HepG2 (cell line): Measurements from ENCODE around the gene CMTM4. TPM values are rescaled to one million over a fixed set of nuclear protein-coding genes. Genes with fewer than 3 reads are reported as not detected.

ENCODE experiments used
- ATAC-seq: fragments of 200-7000 bp; cut with Tn5 transposase; 3 replicates; pipeline ENCODE4 v1.9.1; 2020; ENCODE audit warnings: mild to moderate bottlenecking, moderate library complexity
- BruUV-seq: library from RNA; stranded (reverse); fragments of 400-500 nt; replicated peaks from 2 replicates; lab custom pipeline; 2021; lab: Mats Ljungman, UMichigan
- CTCF ChIA-PET: fragments of 300-600 bp; formaldehyde crosslinking; extraction: SDS; loops from one replicate; lab custom pipeline; 2021; ENCODE audit warnings: low total read pairs, inconsistent platforms, low intra/inter-chr PET ratio; lab: Yijun Ruan, JAX
- POLR2A ChIA-PET: fragments of 350-600 bp; sonication (Branson Sonifier 250); formaldehyde crosslinking; loops from one replicate; lab custom pipeline; 2020; ENCODE audit warnings: antibody characterized with exemption, inconsistent platforms; lab: Yijun Ruan, JAX
- DNase-seq: peaks from one replicate; pipeline ENCODE4 v3.0.0-alpha.2; 2015; ENCODE audit warnings: low spot score
- FAIRE-seq: peaks from 3 replicates; lab custom pipeline; 2011; peaks lifted over from hg19 to GRCh38; lab: Jason Lieb, UNC
- H2AFZ ChIP-seq: one replicate; pipeline ENCODE4 v1.6.1; 2011; ENCODE audit warnings: low read length, inconsistent platforms
- H3K27ac ChIP-seq: fragments of 300-600 bp; 3 replicates; pipeline ENCODE4 v1.8.0; 2011; ENCODE audit warnings: mixed run types, mild to moderate bottlenecking, mixed read lengths, low read length, inconsistent platforms; ENCODE audit not compliant: insufficient read depth; ENCODE audit errors: extremely low read length
- H3K27me3 ChIP-seq, 2 experiments: fragments of 200-600 bp in 1 of 2; 2 replicates in 1 of 2; 3 replicates in 1 of 2; pipeline versions ENCODE4 v1.6.0 to v1.8.0; 2011; ENCODE audit warnings: low read length in 2 of 2, mild to moderate bottlenecking in 2 of 2, moderate library complexity in 2 of 2, inconsistent platforms in 1 of 2; ENCODE audit not compliant: insufficient read depth in 2 of 2, control insufficient read depth in 1 of 2
- H3K36me3 ChIP-seq, 2 experiments: fragments of 200-600 bp in 1 of 2; replicated peaks in 1 of 2; 2 replicates in 1 of 2; 3 replicates in 1 of 2; pipeline versions ENCODE4 v1.5.1 to v1.8.0; 2011; ENCODE audit warnings: low read length in 2 of 2, inconsistent platforms in 1 of 2; ENCODE audit not compliant: insufficient read depth in 2 of 2, control insufficient read depth in 1 of 2
- H3K4me1 ChIP-seq: 2 replicates; pipeline ENCODE4 v1.5.1; 2012; ENCODE audit warnings: low read length, inconsistent platforms; ENCODE audit not compliant: insufficient read depth
- H3K4me2 ChIP-seq: 2 replicates; pipeline ENCODE4 v1.6.0; 2011; ENCODE audit warnings: low read depth, low read length, inconsistent platforms
- H3K4me3 ChIP-seq, 3 experiments: fragments of 200-600 bp in 1 of 3; sonication (generic), shearing (Covaris generic) in 1 of 3; replicated peaks in 1 of 3; 2 replicates each; pipeline ENCODE4 v1.5.1; 2011 to 2016; ENCODE audit warnings: low read length in 3 of 3, inconsistent platforms in 2 of 3, low read depth in 2 of 3, mild to moderate bottlenecking in 2 of 3, control low read depth in 1 of 3, mixed read lengths in 1 of 3; ENCODE audit not compliant: insufficient read depth in 1 of 3
- H3K79me2 ChIP-seq: one replicate; pipeline ENCODE4 v1.6.1; 2011; ENCODE audit warnings: low read length, inconsistent platforms; ENCODE audit not compliant: insufficient read depth
- H3K9ac ChIP-seq: 2 replicates; pipeline ENCODE4 v1.6.0; 2011; ENCODE audit warnings: mild to moderate bottlenecking, low read depth, low read length, inconsistent platforms; ENCODE audit not compliant: insufficient read depth
- H3K9me3 ChIP-seq: 2 replicates; pipeline ENCODE4 v1.5.1; 2012; ENCODE audit warnings: mild to moderate bottlenecking, low read length
- H4K20me1 ChIP-seq: 2 replicates; pipeline ENCODE4 v1.6.0; 2011; ENCODE audit warnings: inconsistent platforms, mild to moderate bottlenecking, low read length, moderate library complexity; ENCODE audit not compliant: insufficient read depth
- ARID2 ChIP-seq: sonication (generic); formaldehyde crosslinking; IDR thresholded peaks from 2 replicates; pipeline ENCODE4 v1.8.1; 2022; ENCODE audit warnings: mild to moderate bottlenecking, missing genetic modification reagents, borderline replicate concordance
- HOXA5 ChIP-seq: sonication (generic); formaldehyde crosslinking; IDR thresholded peaks from 2 replicates; pipeline ENCODE4 v1.4.0; 2020; ENCODE audit warnings: missing genetic modification reagents
- NFATC3 ChIP-seq: sonication (generic); formaldehyde crosslinking; IDR thresholded peaks from 2 replicates; pipeline ENCODE4 v1.5.1; 2020; ENCODE audit warnings: mild to moderate bottlenecking, missing genetic modification reagents
- NR3C1 ChIP-seq: sonication (generic); formaldehyde crosslinking; IDR thresholded peaks from 2 replicates; pipeline ENCODE4 v1.4.0; 2020; ENCODE audit warnings: missing genetic modification reagents
- RBFOX2 ChIP-seq: fragments of 200-400 bp; formaldehyde crosslinking; IDR thresholded peaks from 2 replicates; pipeline ENCODE4 v1.6.1; 2017; ENCODE audit warnings: low read depth, mild to moderate bottlenecking, low read length
- SMC3 ChIP-seq: IDR thresholded peaks from 2 replicates; pipeline ENCODE4 v1.6.1; 2011; ENCODE audit warnings: low read length, improper control_type of control experiment
- ZNF12 ChIP-seq: sonication (generic); formaldehyde crosslinking; IDR thresholded peaks from 2 replicates; pipeline ENCODE4 v1.5.0; 2020; ENCODE audit warnings: missing genetic modification reagents
- ZNF407 ChIP-seq: sonication (generic); formaldehyde crosslinking; IDR thresholded peaks from one replicate; pipeline ENCODE4 v1.5.1; 2020; ENCODE audit warnings: mild to moderate bottlenecking, missing genetic modification reagents; ENCODE audit errors: not compliant biosample characterization
- ZNF563 ChIP-seq: sonication (generic); formaldehyde crosslinking; IDR thresholded peaks from 2 replicates; pipeline ENCODE4 v1.8.0; 2022; ENCODE audit warnings: mild to moderate bottlenecking, moderate library complexity, missing genetic modification reagents
- WGBS: methylation state at CpG from one replicate; pipeline ENCODE4 v1.1.6; 2017; ENCODE audit warnings: low lambda C conversion rate; 5-methylcytosine and 5-hydroxymethylcytosine counted together
- in situ Hi-C: cut with HindIII; loops from 2 replicates; pipeline ENCODE4 v1.10.0; 2017; ENCODE audit warnings: low pct_unique_long_range_greater_than_20kb; ENCODE audit not compliant: extremely low pct_ligation_motif_present
- intact Hi-C: fragments of 100-400 bp; cut with micrococcal nuclease; formaldehyde crosslinking; loops from one replicate; pipeline ENCODE4 v1.10.0; 2022; ENCODE audit not compliant: unreplicated experiment
- polyA plus RNA-seq, 8 experiments: library from polyadenylated mRNA; depleted of rRNA in 3 of 8; stranded (reverse) in 7 of 8; unstranded in 1 of 8; fragments of >200 nt; fragmentation: Illumina TruSeq in 4 of 8; extraction: Trizol in 4 of 8; gene quantifications; 2 replicates each; pipeline versions ENCODE4 v1.2.1 to v1.2.3, GENCODE V29; 2011 to 2016; ENCODE audit warnings: low read depth in 4 of 8, missing spikeins in 1 of 8, mixed read lengths in 1 of 8; ENCODE audit not compliant: insufficient read depth in 1 of 8
- total RNA-seq, 5 experiments: library from RNA; depleted of rRNA; stranded (reverse); fragments of >200 nt; fragmentation: Illumina TruSeq; extraction: Trizol; gene quantifications; 2 replicates each; pipeline ENCODE4 v1.2.3, GENCODE V29; 2016; ENCODE audit warnings: low read depth in 1 of 5
- TF ChIP-seq, protein P1 (sequence below): sonication (generic); formaldehyde crosslinking; IDR thresholded peaks from 2 replicates; pipeline ENCODE4 v1.5.0; 2020; ENCODE audit warnings: mild to moderate bottlenecking, missing genetic modification reagents, moderate library complexity

The CMTM4 gene
- total and polyA plus RNA-seq, 2 of the 13 experiments (the other 11 are each of a cell fraction or from before 2014, with no cell fraction given): 32.0 to 36.3 TPM

DNA sequence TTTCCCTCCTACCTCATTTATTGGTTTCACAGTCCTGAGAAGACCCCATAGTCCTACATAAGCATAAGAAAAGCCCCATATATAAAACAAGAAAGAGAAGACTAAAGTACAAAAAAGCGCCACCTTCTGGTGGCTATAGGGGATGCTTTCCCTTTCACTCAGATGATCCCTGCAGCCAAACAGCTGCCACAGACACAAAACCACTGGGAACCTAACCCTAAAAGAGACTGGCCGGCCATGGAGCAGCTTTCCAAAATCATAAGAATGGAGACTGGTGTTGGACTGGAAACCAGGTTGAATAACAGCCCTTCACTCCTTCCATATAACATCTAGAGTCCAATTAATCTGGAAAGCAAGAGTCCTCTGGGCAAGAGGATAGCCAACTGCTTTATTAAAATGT, 43.5 kb upstream of the CMTM4 start:
- Histone ChIP-seq H3K27me3 (no peaks in the 10 kb centered on the region), H3K9ac (no peak overlapping the region), H3K4me3 (no peak overlapping the region), H3K36me3 (peaks cover 40 to 89% of the 10 kb centered on the region in 2 experiments), H3K4me2 (no peak overlapping the region), H3K27ac (peak overlapping the region; percentile 3), H3K4me1 (peaks cover 30% of the 10 kb centered on the region), H2AFZ (no peak overlapping the region), H3K9me3 (no peaks in the 10 kb centered on the region), H4K20me1 (peaks cover 22% of the 10 kb centered on the region; the same call in 1 of the 2 replicates), H3K79me2 (peaks cover 27% of the 10 kb centered on the region)
- no peak for FAIRE-seq
- peak; percentile 64; the same call in 1 of the 2 replicates for TF ChIP-seq HOXA5 (CRISPR knock-in tag)
- 0 out of 2 replicates have a peak, but pooled peaks have one; percentile 23 for TF ChIP-seq RBFOX2
- TF ChIP-seq ZNF407 (CRISPR knock-in tag): no peak
- no peak for TF ChIP-seq ZNF563 (CRISPR knock-in tag)
- 0 out of 2 replicates have a peak, but pooled peaks have one; percentile 66 for TF ChIP-seq ARID2 (CRISPR knock-in tag)
- no peak for TF ChIP-seq NFATC3 (CRISPR knock-in tag)
- TF ChIP-seq, protein P1, sequence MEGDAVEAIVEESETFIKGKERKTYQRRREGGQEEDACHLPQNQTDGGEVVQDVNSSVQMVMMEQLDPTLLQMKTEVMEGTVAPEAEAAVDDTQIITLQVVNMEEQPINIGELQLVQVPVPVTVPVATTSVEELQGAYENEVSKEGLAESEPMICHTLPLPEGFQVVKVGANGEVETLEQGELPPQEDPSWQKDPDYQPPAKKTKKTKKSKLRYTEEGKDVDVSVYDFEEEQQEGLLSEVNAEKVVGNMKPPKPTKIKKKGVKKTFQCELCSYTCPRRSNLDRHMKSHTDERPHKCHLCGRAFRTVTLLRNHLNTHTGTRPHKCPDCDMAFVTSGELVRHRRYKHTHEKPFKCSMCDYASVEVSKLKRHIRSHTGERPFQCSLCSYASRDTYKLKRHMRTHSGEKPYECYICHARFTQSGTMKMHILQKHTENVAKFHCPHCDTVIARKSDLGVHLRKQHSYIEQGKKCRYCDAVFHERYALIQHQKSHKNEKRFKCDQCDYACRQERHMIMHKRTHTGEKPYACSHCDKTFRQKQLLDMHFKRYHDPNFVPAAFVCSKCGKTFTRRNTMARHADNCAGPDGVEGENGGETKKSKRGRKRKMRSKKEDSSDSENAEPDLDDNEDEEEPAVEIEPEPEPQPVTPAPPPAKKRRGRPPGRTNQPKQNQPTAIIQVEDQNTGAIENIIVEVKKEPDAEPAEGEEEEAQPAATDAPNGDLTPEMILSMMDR (CRISPR knock-in tag): peak; percentile 51
- no peak for TF ChIP-seq ZNF12 (CRISPR knock-in tag)
- no peak for TF ChIP-seq NR3C1 (CRISPR knock-in tag)
- TF ChIP-seq SMC3: peak; percentile 19; the same call in 1 of the 2 replicates
- peak; percentile 81 for ATAC-seq
- 52% methylated on average over 2 of the region's 2 CpGs for WGBS
- BruUV-seq: no TSS peak
- CTCF ChIA-PET: interaction anchor here (1.1 to 1.9 kb wide), 3 partner anchors 12 to 89 kb away, joined by 3 to 5 read pairs (median 5); no protein-coding TSS in a partner anchor
- in situ Hi-C loops (no loop called here), intact Hi-C loops (loop anchor here (2.0 kb wide), 1 partner anchor 77 kb away; no protein-coding TSS in a partner anchor)
- peak; percentile 39 for DNase-seq
- POLR2A ChIA-PET: no interaction called here
